ENCODE results near the gene C20orf173. TPM values are rescaled to one million over a fixed set of nuclear protein-coding genes. Genes with fewer than 3 reads are reported as not detected.
"Not testable (repeated sequence)": the region's sequence is repeated elsewhere in the genome, so short reads cannot be mapped to it uniquely, and the experiment has no call there.

The C20orf173 gene
- total RNA-seq, 2 donors from 2014 or later, result not detected

DNA sequence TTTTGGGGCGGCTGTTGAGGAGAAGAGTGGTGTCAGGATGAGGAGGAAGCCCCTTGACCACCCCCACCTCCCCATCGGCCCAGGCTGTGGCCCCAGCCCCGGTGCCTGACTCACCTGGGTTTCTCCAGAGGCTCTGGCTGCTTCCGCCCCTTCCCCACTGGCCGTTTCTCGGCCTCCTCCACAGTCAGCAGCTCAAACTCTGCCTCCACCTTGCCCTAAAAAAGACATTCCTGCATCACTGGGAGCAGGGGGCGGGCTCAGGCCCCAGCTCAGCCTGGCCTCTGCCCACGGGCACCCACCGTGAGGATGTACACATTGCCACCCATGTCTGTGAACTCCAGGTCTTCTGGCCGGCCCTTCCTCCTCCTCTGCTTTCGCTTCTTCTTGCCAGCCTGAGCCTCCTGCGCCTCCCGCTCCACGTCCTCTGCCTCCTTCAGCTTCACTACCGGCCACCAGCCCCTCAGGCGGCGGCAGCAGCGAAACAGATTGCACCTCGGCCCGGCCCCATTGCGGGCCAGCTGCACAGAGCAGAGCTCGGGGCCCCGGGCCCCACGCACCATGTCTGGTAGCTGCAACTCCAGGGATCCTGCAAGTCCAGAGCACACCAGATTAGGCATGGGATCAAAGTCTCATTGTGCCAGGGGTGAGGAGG, 29.7 kb upstream of the C20orf173 start:
- ATAC-seq (ENCODE audit: insufficient number of reproducible peaks, low FRiP score, low read depth), result no peak
- Histone ChIP-seq H3K4me1 (ENCODE audit: control insufficient read depth in 1 of 2, low read depth in 2 of 2) (no peaks in the 10 kb centered on the region), H3K27ac (no peak overlapping the region), H3K27me3 (replicated peaks; ENCODE audit: insufficient read depth) (no peaks in the 10 kb centered on the region), H3K9me3 (no peaks in the 10 kb centered on the region), H3K4me3 (no peak overlapping the region), H3K36me3 (peaks cover 21% of the 10 kb centered on the region)
- TF ChIP-seq, protein P1, sequence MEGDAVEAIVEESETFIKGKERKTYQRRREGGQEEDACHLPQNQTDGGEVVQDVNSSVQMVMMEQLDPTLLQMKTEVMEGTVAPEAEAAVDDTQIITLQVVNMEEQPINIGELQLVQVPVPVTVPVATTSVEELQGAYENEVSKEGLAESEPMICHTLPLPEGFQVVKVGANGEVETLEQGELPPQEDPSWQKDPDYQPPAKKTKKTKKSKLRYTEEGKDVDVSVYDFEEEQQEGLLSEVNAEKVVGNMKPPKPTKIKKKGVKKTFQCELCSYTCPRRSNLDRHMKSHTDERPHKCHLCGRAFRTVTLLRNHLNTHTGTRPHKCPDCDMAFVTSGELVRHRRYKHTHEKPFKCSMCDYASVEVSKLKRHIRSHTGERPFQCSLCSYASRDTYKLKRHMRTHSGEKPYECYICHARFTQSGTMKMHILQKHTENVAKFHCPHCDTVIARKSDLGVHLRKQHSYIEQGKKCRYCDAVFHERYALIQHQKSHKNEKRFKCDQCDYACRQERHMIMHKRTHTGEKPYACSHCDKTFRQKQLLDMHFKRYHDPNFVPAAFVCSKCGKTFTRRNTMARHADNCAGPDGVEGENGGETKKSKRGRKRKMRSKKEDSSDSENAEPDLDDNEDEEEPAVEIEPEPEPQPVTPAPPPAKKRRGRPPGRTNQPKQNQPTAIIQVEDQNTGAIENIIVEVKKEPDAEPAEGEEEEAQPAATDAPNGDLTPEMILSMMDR (IDR thresholded peaks at IDR 0.05), result no peak
- no peak for DNase-seq (ENCODE audit: low spot score)

DNA sequence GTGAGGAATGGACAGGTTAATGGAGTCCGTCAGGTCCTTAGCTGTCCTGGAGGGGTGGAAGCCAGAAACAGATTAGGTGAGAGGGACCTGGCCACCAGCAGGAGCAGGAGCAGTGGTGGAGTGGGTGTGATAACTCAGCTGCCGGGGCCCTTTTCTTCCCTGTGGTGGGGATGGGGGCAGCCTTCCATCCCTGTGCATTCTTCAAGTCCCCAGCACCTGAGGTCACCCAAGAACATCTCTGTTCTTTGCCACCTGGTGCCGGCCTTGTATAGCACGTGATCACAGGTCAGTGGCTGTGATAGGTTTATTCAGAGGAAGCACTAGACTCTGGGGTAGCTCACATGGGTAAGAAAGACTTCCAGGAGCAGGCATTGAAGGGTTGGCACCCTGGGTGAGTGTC, 29.0 kb upstream of the C20orf173 start:
- Histone ChIP-seq H3K9me3 (no peaks in the 10 kb centered on the region), H3K36me3 (peaks cover 21% of the 10 kb centered on the region), H3K4me3 (no peak overlapping the region), H3K4me1 (ENCODE audit: control insufficient read depth in 1 of 2, low read depth in 2 of 2) (no peaks in the 10 kb centered on the region), H3K27ac (no peak overlapping the region), H3K27me3 (replicated peaks; ENCODE audit: insufficient read depth) (no peaks in the 10 kb centered on the region)
- ATAC-seq (ENCODE audit: insufficient number of reproducible peaks, low FRiP score, low read depth) (no peak), DNase-seq (ENCODE audit: low spot score) (no peak)
- TF ChIP-seq, protein P1 (IDR thresholded peaks at IDR 0.05), result no peak

GRCh38 chr20:35556871-35557270, 27.4 kb upstream of the C20orf173 start:
- H3K9me3 ChIP-seq, result no peaks in the 10 kb centered on the region
- peaks cover 27% of the 10 kb centered on the region for H3K36me3 ChIP-seq
- H3K4me1 ChIP-seq (ENCODE audit: control insufficient read depth in 1 of 2, low read depth in 2 of 2), result no peaks in the 10 kb centered on the region
- TF ChIP-seq, protein P1 (IDR thresholded peaks at IDR 0.05), result no peak
- no peak overlapping the region for H3K4me3 ChIP-seq
- ATAC-seq (ENCODE audit: insufficient number of reproducible peaks, low FRiP score, low read depth) (no peak), DNase-seq (ENCODE audit: low spot score) (no peak)
- no peak overlapping the region for H3K27ac ChIP-seq
- no peaks in the 10 kb centered on the region for H3K27me3 ChIP-seq (replicated peaks; ENCODE audit: insufficient read depth)

GRCh38 chr20:35555951-35556645, 26.6 kb upstream of the C20orf173 start:
- TF ChIP-seq, protein P1 (IDR thresholded peaks at IDR 0.05), result no peak
- DNase-seq (ENCODE audit: low spot score) (no peak), ATAC-seq (ENCODE audit: insufficient number of reproducible peaks, low FRiP score, low read depth) (no peak)
- no peaks in the 10 kb centered on the region for H3K27me3 ChIP-seq (replicated peaks; ENCODE audit: insufficient read depth)
- H3K4me1 ChIP-seq (ENCODE audit: control insufficient read depth in 1 of 2, low read depth in 2 of 2), result no peaks in the 10 kb centered on the region
- no peak overlapping the region for H3K27ac ChIP-seq
- H3K4me3 ChIP-seq, result no peak overlapping the region
- H3K9me3 ChIP-seq, result no peaks in the 10 kb centered on the region
- H3K36me3 ChIP-seq, result peaks cover 34% of the 10 kb centered on the region

DNA sequence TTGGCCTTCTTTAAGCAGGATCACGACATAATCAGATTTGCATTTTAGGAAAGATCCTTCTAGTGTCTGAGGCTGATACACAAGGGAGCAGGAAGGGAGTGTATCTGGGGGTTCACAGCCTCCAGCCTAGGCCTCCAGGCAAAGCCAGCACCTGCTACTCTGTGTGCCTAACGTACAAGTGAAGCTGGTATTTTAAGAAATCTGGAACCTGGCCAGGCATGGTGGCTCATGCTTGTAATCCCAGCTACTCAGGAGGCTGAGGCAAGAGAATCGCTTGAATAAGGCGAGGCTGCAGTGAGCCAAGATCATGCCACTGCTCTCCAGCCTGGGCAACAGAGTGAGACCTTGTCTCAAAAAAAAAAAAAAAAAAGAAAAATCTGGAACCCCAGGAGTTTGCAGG, 26.0 kb upstream of the C20orf173 start:
- not testable (repeated sequence) for H3K27me3 ChIP-seq (replicated peaks; ENCODE audit: insufficient read depth); ATAC-seq (ENCODE audit: insufficient number of reproducible peaks, low FRiP score, low read depth)
- H3K36me3 ChIP-seq, result peaks cover 39% of the 10 kb centered on the region

More for the DNA sequence above, 26.0 kb upstream of the C20orf173 start:
- H3K4me1 ChIP-seq (ENCODE audit: control insufficient read depth in 1 of 2, low read depth in 2 of 2); H3K27ac ChIP-seq; H3K4me3 ChIP-seq; DNase-seq (ENCODE audit: low spot score); H3K9me3 ChIP-seq: not testable (repeated sequence)
